Choroid plexus epithelial cell (primary cell): Measurements from ENCODE around the gene ZNF205.
"Not testable (repeated sequence)": the region's sequence is repeated elsewhere in the genome, so short reads cannot be mapped to it uniquely, and the experiment has no call there.

Experiments used
- DNase-seq: peaks from one replicate; pipeline ENCODE4 v3.0.0-alpha.2; 2010; ENCODE audit warnings: low read depth
- H3K4me3 ChIP-seq: 2 replicates; pipeline ENCODE4 v1.5.1; 2011; ENCODE audit warnings: low read depth, mild to moderate bottlenecking, control low read depth, low read length, moderate library complexity
- CTCF ChIP-seq: conservative IDR thresholded peaks from 2 replicates; pipeline ENCODE4 v1.5.1; 2011; ENCODE audit warnings: low read depth, mild to moderate bottlenecking, control low read depth, inconsistent platforms, low read length, moderate library complexity

Gene ZNF205

GRCh38 chr16:3076577-3076976, 35.8 kb upstream of the ZNF205 start:
- DNase-seq, result no peak
- TF ChIP-seq CTCF, result no peak
- no peak overlapping the region for H3K4me3 ChIP-seq

DNA sequence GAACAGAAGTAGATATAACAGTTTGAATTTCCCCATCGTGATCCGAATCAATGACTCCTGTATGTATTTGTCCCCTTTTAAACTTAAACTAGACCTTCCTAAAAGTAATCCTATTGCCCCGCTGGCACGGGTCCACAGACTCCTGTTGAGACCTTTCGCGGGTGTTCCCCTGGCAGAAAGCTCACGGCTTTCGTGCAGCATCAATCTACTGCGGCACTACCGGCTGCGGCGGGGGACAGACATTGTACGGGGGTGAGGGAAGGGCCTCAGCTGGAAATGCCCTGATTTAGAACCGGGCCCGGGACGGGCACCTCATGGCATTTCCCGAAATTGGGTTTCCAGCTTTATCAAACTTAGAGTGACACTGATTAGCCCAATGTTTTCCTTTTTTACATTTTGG, 32.4 kb upstream of the ZNF205 start:
- TF ChIP-seq CTCF, result no peak
- no peak overlapping the region for H3K4me3 ChIP-seq
- no peak for DNase-seq

GRCh38 chr16:3081957-3082356, 30.4 kb upstream of the ZNF205 start:
- H3K4me3 ChIP-seq, DNase-seq: not testable (repeated sequence)

- not testable (repeated sequence) for H3K4me3 ChIP-seq, DNase-seq
Measured at GRCh38 chr16:3083408-3083807, 29.0 kb upstream of the ZNF205 start.

DNA sequence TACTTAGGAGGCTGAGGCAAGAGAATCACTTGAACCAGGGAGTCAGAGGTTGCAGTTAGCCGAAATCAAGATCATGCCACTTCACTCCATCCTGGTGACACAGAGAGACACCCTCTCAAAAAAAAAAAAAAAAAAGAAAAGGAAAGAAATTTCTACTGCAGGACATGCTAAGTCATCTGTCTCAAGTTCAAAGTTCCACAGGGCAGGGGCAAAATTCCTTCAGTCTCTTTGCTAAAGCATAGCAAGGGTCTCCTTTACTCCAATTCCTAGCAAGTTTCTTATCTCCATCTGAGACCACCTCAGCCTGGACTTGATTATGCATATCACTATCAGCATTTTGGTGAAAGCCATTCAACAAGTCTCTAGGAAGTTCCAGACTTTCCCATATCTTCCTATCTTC, 27.9 kb upstream of the ZNF205 start:
- DNase-seq, result no peak
- no peak overlapping the region for H3K4me3 ChIP-seq
- TF ChIP-seq CTCF, result no peak

DNA sequence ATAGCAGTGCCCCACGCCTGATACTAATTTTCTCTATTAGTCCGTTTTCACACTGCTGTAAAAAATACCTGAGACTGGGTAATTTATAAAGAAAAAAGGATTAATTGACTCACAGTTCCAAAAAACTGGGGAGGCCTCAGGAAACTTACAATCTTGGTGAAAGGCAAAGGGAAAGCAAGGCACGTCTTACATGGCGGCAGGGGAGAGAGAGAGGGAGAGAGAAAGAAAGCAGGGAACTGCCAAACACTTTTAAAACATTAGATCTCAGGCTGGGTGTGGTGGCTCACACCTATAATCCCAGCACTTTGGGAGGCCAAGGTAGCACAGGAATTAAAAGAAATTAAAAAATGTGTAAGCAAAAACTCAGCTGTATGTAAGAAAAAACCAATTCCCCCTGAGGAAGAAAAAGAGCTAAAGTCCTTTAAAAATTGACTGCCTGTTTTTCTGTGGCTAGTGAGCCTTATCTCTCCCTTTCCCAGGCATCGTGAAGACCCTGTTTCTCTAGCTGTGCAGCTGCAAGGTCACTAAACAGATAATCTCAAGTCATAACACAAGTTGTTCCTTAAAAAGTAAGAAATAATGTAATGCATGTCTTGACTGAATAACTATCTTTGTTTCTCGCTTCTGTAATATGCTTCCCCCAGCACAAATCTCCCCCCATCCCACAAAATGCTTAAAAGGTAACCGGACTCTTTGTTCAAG, 27.3 kb upstream of the ZNF205 start:
- no peak for TF ChIP-seq CTCF
- no peak overlapping the region for H3K4me3 ChIP-seq
- no peak for DNase-seq

DNA sequence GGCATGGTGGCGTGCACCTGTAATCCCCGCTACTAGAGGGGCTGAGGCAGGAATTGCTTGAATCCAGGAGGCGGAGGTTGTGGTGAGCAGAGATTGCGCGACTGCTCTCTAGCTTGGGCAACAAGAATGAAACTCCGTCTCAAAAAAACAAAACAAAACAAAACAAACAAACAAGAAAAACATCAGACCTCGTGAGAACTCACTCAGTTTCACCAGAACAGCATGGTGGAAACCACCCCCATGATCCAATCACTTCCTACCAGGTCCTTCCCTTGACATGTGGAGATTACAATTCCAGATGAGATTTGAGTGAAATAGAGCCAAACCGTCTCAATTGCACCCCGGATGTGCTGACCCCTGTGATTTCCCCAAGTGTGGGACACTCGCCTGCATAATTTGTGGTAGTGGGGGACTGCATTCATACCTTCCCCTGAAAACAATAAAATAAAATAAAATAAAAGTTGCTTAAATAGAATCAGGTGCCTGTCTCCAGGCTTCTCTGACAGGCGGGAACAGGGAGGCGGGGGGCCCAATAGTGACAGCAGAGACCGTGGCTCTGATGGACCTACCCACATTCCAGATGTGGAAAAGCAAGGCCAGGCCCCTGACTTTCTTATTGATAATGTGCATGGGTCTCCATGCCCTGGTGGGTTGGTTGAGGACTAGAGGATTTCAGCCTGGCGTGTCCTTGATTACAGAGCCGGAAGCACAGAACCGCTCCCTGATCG, 26.4 kb upstream of the ZNF205 start:
- DNase-seq, result no peak
- no peak for TF ChIP-seq CTCF
- H3K4me3 ChIP-seq, result no peak overlapping the region

DNA sequence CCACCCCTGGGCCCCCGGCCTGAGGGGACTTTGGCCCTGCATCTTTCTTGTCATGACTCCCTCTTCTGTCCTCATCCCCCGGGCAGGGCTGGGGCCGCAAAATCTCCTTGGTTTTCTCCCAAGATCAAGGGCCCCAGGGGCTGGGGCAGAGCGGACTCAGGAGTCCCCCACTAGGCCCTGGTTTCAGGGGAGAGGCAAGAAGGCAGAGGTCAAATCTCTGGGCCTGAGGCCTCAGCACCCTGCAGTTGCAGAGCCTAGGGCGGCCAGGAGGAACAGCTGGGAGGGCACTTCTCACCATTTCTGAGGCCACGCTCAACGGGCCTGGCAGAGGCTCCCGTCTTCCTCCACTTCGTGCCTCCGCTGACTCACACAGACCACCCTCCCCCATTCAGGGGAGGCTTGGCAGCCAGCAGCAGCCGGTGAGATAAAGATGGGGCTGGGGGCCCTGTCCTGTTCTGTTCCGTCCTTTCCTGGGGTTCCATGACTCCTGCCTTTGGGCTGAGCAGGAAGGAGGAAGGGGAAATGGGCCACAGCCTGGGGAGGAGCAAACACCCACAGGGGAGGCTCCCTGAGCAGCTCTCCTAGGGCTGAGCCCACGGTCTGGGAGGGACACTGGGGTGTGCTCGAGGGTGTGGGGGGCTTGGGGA, 25.7 kb upstream of the ZNF205 start:
- no peak overlapping the region for H3K4me3 ChIP-seq
- TF ChIP-seq CTCF, result no peak
- DNase-seq, result no peak
